Keratinocyte (primary cell): Measurements from ENCODE around the gene DISC1. TPM values are rescaled to one million over a fixed set of nuclear protein-coding genes. Genes with fewer than 3 reads are reported as not detected.

Experiments used
- DNase-seq: peaks from one replicate; pipeline ENCODE4 v3.0.0-alpha.2; 2011; ENCODE audit warnings: low read depth, missing footprints, low spot score
- FAIRE-seq: peaks from 2 replicates; lab custom pipeline; 2011; peaks lifted over from hg19 to GRCh38; lab: Jason Lieb, UNC
- H2AFZ ChIP-seq: 2 replicates; pipeline ENCODE4 v1.6.0; 2012; ENCODE audit warnings: low read length, control low read depth, inconsistent platforms; ENCODE audit not compliant: control insufficient read depth
- H3K27ac ChIP-seq: 2 replicates; pipeline ENCODE4 v1.5.1; 2011; ENCODE audit warnings: low read length; ENCODE audit not compliant: control insufficient read depth, insufficient read depth
- H3K27me3 ChIP-seq: 3 replicates; pipeline ENCODE4 v1.6.0; 2011; ENCODE audit warnings: low read length; ENCODE audit not compliant: control insufficient read depth, insufficient read depth; ENCODE audit errors: extremely low read depth
- H3K36me3 ChIP-seq, 2 experiments: 2 replicates in 1 of 2; 3 replicates in 1 of 2; pipeline ENCODE4 v1.5.1; 2011; ENCODE audit warnings: low read length in 2 of 2, mild to moderate bottlenecking in 1 of 2; ENCODE audit not compliant: control insufficient read depth in 2 of 2, insufficient read depth in 2 of 2; ENCODE audit errors: extremely low read depth in 1 of 2
- H3K4me1 ChIP-seq: 3 replicates; pipeline ENCODE4 v1.5.1; 2011; ENCODE audit warnings: low read length; ENCODE audit not compliant: control insufficient read depth, insufficient read depth; ENCODE audit errors: extremely low read depth
- H3K4me2 ChIP-seq: 3 replicates; pipeline ENCODE4 v1.6.0; 2011; ENCODE audit warnings: low read depth, low read length; ENCODE audit not compliant: control insufficient read depth, insufficient read depth; ENCODE audit errors: extremely low read depth
- H3K4me3 ChIP-seq, 3 experiments: fragments of 200-600 bp in 1 of 3; sonication (generic) in 1 of 3; 2 replicates in 2 of 3; 3 replicates in 1 of 3; pipeline ENCODE4 v1.5.1; 2011 to 2016; ENCODE audit warnings: low read length in 3 of 3, mild to moderate bottlenecking in 3 of 3, control low read depth in 2 of 3, inconsistent platforms in 1 of 3, low read depth in 1 of 3, mixed read lengths in 1 of 3, mixed run types in 1 of 3, moderate library complexity in 1 of 3; ENCODE audit not compliant: control insufficient read depth in 2 of 3, insufficient read depth in 2 of 3; ENCODE audit errors: extremely low read depth in 1 of 3
- H3K79me2 ChIP-seq: 2 replicates; pipeline ENCODE4 v1.6.0; 2012; ENCODE audit warnings: low read length; ENCODE audit not compliant: control insufficient read depth, insufficient read depth
- H3K9ac ChIP-seq: 3 replicates; pipeline ENCODE4 v1.6.0; 2011; ENCODE audit warnings: low read length; ENCODE audit not compliant: control insufficient read depth, insufficient read depth; ENCODE audit errors: extremely low read depth
- H3K9me1 ChIP-seq: 3 replicates; pipeline ENCODE4 v1.6.0; 2011; ENCODE audit warnings: low read length; ENCODE audit not compliant: control insufficient read depth, insufficient read depth; ENCODE audit errors: extremely low read depth
- H3K9me3 ChIP-seq: 2 replicates; pipeline ENCODE4 v1.5.1; 2012; ENCODE audit warnings: low read depth, low read length; ENCODE audit not compliant: control insufficient read depth
- H4K20me1 ChIP-seq: 3 replicates; pipeline ENCODE4 v1.6.0; 2011; ENCODE audit warnings: low read length; ENCODE audit not compliant: control insufficient read depth, insufficient read depth; ENCODE audit errors: extremely low read depth
- EZH2 ChIP-seq: IDR thresholded peaks from one replicate; pipeline ENCODE4 v1.6.1; 2012; ENCODE audit warnings: inconsistent platforms, mild to moderate bottlenecking, low read length, moderate library complexity
- dilution Hi-C: fragments of 300-500 bp; cut with MboI; formaldehyde crosslinking; loops from one replicate; pipeline ENCODE4 v1.7.0; 2020; ENCODE audit warnings: low sequenced_read_pairs; ENCODE audit not compliant: extremely low pct_ligation_motif_present
- polyA plus RNA-seq, 5 experiments: library from polyadenylated mRNA; depleted of rRNA in 3 of 5; stranded (reverse) in 3 of 5; stranded (forward) in 1 of 5; unstranded in 1 of 5; fragments of >200 nt; gene quantifications; 1 replicate in 1 of 5; 2 replicates in 3 of 5; 3 replicates in 1 of 5; pipeline versions ENCODE4 v1.2.1 to v1.2.3, GENCODE V29; 2011 to 2012; ENCODE audit warnings: missing spikeins in 2 of 5, low read depth in 1 of 5, low replicate concordance in 1 of 5
- TF ChIP-seq, protein P1 (sequence below), 3 experiments: IDR thresholded peaks in 1 of 3; conservative IDR thresholded peaks in 1 of 3; optimal IDR thresholded peaks in 1 of 3; 2 replicates in 2 of 3; 3 replicates in 1 of 3; pipeline versions ENCODE3 to v1.5.1; 2011; ENCODE audit warnings: low read length in 3 of 3, mild to moderate bottlenecking in 3 of 3, moderate library complexity in 2 of 3, control low read depth in 1 of 3, inconsistent platforms in 1 of 3; ENCODE audit not compliant: insufficient read depth in 2 of 3; ENCODE audit errors: extremely low read depth in 1 of 3

The DISC1 gene
- polyA plus RNA-seq, 1 donor (not counting 4 experiments of a cell fraction or from before 2014, with no cell fraction given), result 0.47 TPM

GRCh38 chr1:231665101-231665500, 38.5 kb downstream of the DISC1 start:
- H3K27me3 ChIP-seq, result no peaks in the 10 kb centered on the region
- H3K9me3 ChIP-seq, result no peaks in the 10 kb centered on the region
- H3K36me3 ChIP-seq, result no peaks in the 10 kb centered on the region
- no peak overlapping the region for H3K4me2 ChIP-seq
- H3K79me2 ChIP-seq, result no peaks in the 10 kb centered on the region
- no peak overlapping the region for H3K9ac ChIP-seq
- no peak overlapping the region for H3K4me3 ChIP-seq
- H3K9me1 ChIP-seq, result no peaks in the 10 kb centered on the region
- no peaks in the 10 kb centered on the region for H4K20me1 ChIP-seq
- no peak overlapping the region for H3K27ac ChIP-seq
- DNase-seq (no peak), FAIRE-seq (no peak)
- dilution Hi-C loops, result no loop called here
- H3K4me1 ChIP-seq, result no peaks in the 10 kb centered on the region
- H2AFZ ChIP-seq, result no peak overlapping the region
- no peak for TF ChIP-seq EZH2
- TF ChIP-seq, protein P1, sequence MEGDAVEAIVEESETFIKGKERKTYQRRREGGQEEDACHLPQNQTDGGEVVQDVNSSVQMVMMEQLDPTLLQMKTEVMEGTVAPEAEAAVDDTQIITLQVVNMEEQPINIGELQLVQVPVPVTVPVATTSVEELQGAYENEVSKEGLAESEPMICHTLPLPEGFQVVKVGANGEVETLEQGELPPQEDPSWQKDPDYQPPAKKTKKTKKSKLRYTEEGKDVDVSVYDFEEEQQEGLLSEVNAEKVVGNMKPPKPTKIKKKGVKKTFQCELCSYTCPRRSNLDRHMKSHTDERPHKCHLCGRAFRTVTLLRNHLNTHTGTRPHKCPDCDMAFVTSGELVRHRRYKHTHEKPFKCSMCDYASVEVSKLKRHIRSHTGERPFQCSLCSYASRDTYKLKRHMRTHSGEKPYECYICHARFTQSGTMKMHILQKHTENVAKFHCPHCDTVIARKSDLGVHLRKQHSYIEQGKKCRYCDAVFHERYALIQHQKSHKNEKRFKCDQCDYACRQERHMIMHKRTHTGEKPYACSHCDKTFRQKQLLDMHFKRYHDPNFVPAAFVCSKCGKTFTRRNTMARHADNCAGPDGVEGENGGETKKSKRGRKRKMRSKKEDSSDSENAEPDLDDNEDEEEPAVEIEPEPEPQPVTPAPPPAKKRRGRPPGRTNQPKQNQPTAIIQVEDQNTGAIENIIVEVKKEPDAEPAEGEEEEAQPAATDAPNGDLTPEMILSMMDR (optimal IDR thresholded peaks at IDR 0.05 in 1 of 3, IDR thresholded peaks at IDR 0.05 in 1 of 3, conservative IDR thresholded peaks at IDR 0.05 in 1 of 3; ENCODE audit: extremely low read depth in 1 of 3, insufficient read depth in 2 of 3, low read length in 3 of 3), result no peak

GRCh38 chr1:231665726-231666125, 39.1 kb downstream of the DISC1 start:
- H3K9me1 ChIP-seq, result no peaks in the 10 kb centered on the region
- H3K79me2 ChIP-seq, result no peaks in the 10 kb centered on the region
- no peak overlapping the region for H3K4me2 ChIP-seq
- no peak overlapping the region for H3K9ac ChIP-seq
- H2AFZ ChIP-seq, result no peak overlapping the region
- no peaks in the 10 kb centered on the region for H3K36me3 ChIP-seq
- FAIRE-seq (no peak), DNase-seq (no peak)
- no peak overlapping the region for H3K4me3 ChIP-seq
- H3K4me1 ChIP-seq, result no peaks in the 10 kb centered on the region
- no peak overlapping the region for H3K27ac ChIP-seq
- no peaks in the 10 kb centered on the region for H3K9me3 ChIP-seq
- no peaks in the 10 kb centered on the region for H3K27me3 ChIP-seq
- dilution Hi-C loops, result no loop called here
- TF ChIP-seq, protein P1 (optimal IDR thresholded peaks at IDR 0.05 in 1 of 3, IDR thresholded peaks at IDR 0.05 in 1 of 3, conservative IDR thresholded peaks at IDR 0.05 in 1 of 3; ENCODE audit: extremely low read depth in 1 of 3, insufficient read depth in 2 of 3, low read length in 3 of 3), result no peak
- TF ChIP-seq EZH2, result no peak
- no peaks in the 10 kb centered on the region for H4K20me1 ChIP-seq
